Activated CD4-positive, CD25-positive, alpha-beta regulatory T cell (primary cell): ENCODE results near the gene CD24.
"Not testable (repeated sequence)": the region's sequence is repeated elsewhere in the genome, so short reads cannot be mapped to it uniquely, and the experiment has no call there.

Experiments
- DNase-seq, 4 experiments: peaks; one replicate each; lab custom pipeline; 2025; lab: John Stamatoyannopoulos, UW

Gene CD24, protein sequence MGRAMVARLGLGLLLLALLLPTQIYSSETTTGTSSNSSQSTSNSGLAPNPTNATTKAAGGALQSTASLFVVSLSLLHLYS

GRCh38 chr6:106974336-106974998, at the start of gene CD24:
Gene CD24 (minus strand): TSS chr6:106974729. CDS start chr6:106974646, 83 bp downstream.
- peak in 1 of 4 experiments; percentile 6 for DNase-seq

GRCh38 chr6:107021446-107022185, 47.1 kb upstream of the CD24 start:
- DNase-seq, result no peak

DNA sequence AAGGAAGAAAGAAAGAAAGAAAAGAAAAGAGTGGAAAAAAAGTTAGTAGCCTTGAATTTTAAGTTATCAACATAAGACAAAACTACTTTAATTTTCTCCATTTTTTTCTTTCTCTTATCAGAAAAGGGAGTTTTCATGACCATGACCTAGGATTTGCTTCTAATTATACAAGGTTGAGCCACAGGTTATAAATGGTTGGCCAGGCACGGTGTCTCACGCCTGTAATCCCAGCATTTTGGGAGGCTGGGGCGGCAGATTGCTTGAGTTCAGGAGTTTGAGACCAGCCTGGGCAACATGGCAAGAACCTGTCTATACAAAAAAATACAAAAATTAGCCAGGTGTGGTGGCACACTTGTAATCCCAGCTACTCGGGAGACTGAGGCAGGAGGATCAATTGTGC, 45.7 kb upstream of the CD24 start:
- no peak for DNase-seq

- not testable (repeated sequence) for DNase-seq
Measured at GRCh38 chr6:107019628-107020027, 45.1 kb upstream of the CD24 start.

- DNase-seq, result no peak
Measured at GRCh38 chr6:107019047-107019446, 44.5 kb upstream of the CD24 start.

DNA sequence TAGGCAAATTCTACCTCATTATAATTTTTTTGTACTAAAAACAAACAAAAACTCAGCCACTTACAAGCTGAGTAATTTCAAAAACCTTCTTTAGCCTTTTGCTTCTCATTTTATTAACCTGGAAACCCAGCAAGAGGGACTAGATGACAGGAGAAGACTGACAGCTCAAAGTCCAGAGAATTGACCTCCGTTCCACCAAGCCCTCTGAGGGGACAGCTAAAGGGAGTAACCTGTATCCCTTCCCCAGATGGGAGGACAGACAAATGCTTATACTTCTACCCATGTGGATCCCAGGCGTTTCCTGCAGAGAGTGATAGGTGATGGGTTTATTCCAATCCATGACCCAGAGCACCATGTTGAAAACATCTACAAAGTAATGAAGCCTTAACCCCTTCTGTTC, 35.0 kb upstream of the CD24 start:
- no peak for DNase-seq

DNA sequence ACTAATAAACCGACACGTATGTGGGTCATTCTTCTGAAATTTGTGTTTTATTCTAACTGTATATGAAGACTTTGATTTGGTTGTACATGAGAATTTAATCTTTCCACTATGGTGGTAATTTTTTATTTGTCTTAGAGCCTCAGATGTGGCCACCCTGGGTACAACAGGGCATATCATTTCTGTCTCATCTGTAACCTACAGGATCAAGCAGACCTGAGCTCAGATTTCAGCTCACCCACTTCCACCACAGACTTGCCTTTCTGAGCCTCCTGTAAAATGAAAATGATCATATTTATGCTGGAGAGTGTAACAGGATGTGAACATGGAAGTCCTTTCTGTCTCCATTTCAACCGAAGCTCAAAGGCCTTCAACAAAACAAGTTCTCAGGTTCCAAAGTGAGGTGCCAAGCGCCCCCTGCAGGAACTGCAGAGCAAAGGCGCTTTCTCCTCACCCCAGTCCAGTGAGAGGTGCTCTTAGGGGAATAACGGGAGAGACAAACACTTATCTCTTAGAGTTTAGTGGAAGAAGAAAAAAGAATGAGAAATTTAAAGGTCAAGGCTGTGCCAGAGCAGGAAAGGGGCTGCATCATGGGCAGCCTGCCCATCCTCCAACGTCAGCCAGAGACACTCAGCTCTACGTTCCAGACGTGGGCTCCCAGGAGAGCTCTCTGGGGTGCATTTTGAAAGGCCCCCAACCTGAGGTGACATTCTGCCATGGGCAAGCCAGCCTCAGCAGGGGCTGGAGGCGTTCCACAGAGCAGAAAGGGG, 23.0 kb upstream of the CD24 start:
- peak in 1 of 4 experiments; percentile 4 for DNase-seq

DNA sequence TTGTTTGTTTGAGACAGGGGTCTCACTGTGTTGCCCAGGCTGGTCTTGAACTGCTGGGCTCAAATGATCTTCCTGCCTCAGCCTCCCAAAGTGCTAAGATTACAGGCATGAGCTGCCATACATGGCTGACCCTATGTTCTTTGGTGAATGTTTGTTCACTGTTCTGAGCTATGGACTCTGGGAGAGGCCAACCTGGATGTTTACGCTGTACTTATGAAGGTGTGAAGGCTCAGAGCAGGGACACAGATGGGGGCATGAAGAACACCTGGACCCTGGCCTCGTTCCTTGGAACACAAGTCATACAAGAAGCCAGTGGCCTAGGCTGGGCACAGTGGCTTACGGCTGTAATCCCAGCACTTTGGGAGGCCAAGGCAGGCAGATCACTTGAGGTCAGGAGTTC, 21.1 kb upstream of the CD24 start:
- DNase-seq, result no peak

DNA sequence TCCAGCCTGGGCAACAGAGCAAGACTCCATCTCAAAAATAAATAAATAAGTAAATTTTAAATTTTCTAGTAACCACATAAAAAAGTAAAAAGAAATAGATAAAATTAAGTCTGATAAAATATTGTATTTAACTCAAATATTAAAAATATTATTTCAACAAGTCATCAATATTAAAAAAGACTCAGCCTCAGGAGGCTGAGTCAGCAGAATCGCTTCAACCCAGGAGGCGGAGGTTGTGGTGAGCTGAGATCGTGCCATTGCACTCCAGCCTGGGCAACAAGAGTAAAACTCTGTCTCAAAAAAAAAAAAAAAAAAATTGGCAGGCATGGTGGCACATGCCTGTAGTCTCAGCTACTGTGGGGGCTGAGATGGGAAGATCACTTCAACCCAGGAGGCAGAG, 15.2 kb upstream of the CD24 start:
- DNase-seq, result not testable (repeated sequence)

DNA sequence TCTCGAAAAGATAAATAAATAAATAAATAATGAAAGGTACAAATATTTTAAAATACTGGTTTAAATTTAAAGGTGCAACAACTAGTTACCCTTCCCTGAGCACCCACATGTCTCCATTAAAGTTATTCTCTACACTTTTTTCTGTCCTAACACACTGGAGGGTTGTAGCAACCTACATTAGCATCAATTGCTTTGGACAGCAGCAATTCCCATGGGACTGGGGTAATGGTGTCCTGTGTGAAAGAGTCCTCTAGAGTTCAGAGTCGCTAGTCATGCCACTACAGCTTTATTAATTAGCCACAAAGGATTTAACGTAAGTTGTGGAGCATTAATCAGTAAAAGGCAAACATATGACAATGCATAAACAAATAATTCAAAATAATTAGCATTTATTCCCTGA, 14.1 kb upstream of the CD24 start:
- no peak for DNase-seq

- no peak for DNase-seq
Measured at GRCh38 chr6:106981926-106982325, 7.4 kb upstream of the CD24 start.

DNA sequence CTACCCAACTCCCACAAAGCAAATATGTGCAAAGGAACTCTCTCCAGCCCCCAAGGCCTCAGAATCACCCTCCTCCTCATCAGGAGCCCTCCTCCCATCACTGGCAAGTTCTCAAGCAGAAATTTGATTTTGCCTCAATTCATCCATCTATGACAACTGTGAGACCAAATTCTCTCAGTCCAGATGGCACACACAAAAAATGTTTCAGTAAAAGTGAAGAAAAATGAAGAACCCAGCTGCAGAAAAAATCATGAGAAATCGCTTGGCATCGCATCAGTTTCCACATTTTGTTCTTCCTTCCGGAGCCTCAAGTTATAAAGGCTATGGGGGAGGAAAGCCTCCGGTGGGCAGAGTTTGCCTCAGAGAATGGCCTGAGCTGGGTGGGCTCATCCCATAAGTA, 6.4 kb upstream of the CD24 start:
- DNase-seq, result no peak

DNA sequence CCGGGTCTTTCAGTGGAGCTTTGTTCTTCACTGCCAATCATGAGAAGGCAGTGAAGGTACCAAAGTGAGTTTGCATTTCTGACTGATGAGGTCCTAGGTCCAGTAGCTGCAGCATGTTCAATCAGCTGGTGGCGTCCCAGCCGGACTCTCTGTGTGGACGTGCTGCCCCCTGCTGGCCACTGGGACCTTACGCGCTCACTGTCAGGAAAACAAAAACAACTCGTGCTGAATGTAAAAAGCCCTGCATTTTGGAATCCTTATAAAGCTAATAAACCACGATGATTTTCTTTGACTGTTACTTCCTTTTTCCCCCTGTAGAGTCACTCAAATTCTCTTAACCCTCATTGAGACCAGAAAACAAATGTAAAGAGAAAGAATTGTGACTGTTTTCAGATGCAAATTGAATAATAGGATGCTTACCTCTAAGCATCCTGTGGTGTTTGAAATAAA, 4.9 kb upstream of the CD24 start:
- DNase-seq, result peak; percentile 51 to 72 (median 60)

GRCh38 chr6:106977246-106977645, 2.7 kb upstream of the CD24 start:
- no peak for DNase-seq

- no peak for DNase-seq
Measured at GRCh38 chr6:106976270-106976669, 1.7 kb upstream of the CD24 start.

DNA sequence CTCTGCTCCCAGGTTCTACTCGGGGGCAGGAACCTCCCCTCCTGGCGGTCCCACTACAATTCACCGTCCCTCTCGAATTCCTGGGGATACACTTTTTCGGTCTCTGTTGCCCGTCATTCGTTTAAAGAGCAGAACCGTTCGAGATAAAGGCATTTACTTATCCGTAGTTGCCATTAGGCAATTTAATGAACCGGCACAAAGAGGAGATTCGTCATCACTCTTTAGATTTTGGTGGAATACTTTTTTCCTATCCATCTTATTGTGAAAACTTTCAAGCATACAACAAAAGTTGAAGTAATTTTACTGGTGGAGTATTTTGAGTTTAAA, 1.2 kb upstream of the CD24 start:
- no peak for DNase-seq

DNA sequence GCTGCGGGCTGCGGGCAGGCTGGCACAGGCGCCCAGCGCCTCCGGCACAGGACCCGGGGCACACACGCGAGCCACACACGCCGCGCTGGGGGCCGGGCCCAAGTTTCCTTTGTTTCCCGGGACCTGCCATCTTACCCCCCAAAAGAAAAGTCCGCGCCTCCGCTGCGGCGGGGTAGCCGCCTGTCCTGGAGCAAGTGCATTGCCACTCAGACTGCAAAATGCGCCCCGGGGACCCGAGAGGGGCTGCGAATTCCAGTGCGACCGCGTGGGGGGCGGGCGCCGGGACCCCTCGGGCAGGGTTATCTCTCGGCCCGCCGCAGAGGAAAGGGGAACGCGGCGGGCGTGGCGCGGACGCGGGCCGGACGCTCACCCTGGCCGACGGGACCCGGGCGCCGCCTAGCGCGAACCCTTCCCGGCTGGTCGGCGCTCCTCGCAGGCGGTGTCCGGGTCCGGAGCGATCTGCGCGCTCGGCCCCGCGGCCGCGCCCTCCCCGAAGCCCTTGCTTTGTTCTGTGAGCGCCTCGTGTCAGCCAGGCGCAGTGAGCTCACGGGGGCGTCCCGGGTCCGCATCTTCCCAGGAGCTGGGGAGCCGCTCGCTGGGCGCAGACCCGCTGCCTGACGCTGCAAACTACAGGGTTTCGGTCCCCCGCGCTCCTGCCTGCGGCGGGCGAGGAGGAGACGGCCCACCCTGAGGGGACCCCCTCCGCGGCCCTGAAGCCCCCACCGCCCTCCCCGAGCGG, 639 bp upstream of the CD24 start:
- DNase-seq, result no peak

- no peak for DNase-seq
Measured at GRCh38 chr6:106973836-106974335, 643 bp downstream of the CD24 start.

GRCh38 chr6:106973018-106973835, 1.3 kb downstream of the CD24 start:
- no peak for DNase-seq

DNA sequence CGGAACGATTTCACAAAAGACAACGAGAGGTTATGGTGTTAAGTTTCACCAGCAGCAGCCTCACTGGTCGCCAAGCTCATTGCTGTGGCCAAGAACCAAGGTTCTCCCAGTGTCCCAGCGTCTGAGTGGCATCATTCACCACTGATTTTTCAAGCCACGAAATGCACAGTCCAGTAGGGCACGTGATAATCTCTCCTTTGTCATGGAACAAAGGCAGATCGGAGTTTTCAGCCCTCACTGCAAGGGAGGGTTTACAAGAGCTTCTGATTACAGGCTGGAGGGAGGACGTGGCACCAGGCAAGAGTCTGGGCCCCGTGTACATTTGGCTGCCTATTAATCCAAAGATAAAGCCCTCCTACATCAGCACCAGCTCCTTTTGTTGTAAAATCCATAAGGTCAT, 2.0 kb downstream of the CD24 start:
- DNase-seq, result no peak

DNA sequence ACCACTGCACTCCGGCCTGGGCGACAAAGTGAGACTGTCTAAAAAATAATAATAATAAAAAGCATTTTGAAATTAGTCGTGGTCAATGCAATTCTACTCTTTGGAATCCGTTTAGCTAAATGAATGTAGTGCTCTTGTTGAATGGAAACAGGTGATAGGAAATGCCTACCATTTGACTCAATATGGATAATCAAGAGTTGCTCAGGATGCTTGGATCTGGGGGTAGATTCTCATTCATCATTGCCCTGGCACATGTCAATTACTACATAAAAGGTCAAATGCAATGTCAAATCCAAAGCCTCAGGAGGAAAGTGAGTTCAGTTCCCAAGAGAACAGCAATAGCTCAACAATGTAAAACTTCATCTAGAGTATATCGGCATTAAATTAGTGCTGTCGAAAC, 3.8 kb downstream of the CD24 start:
- DNase-seq, result not testable (repeated sequence)
